HepG2 (cell line): Measurements from ENCODE around the gene SLC16A3. TPM values are rescaled to one million over a fixed set of nuclear protein-coding genes. Genes with fewer than 3 reads are reported as not detected.
A peak's percentile ranks its signal among the peaks of the same experiment; 100 is the strongest.

Source experiments
- ATF5 ChIP-seq: sonication (generic); formaldehyde crosslinking; IDR thresholded peaks from 2 replicates; pipeline ENCODE4 v1.4.0; 2020; ENCODE audit warnings: mild to moderate bottlenecking, low read depth, missing genetic modification reagents
- DDIT3 ChIP-seq: sonication (generic); formaldehyde crosslinking; IDR thresholded peaks from 2 replicates; pipeline ENCODE4 v1.4.0; 2020; ENCODE audit warnings: mild to moderate bottlenecking, missing genetic modification reagents
- GATA4 ChIP-seq: sonication (generic); IDR thresholded peaks from 2 replicates; pipeline ENCODE4 v1.6.1; 2016; ENCODE audit warnings: antibody characterized with exemption, low read depth, borderline replicate concordance
- GMEB1 ChIP-seq: sonication (generic); formaldehyde crosslinking; IDR thresholded peaks from 2 replicates; pipeline ENCODE4 v1.5.1; 2020; ENCODE audit warnings: missing genetic modification reagents, mild to moderate bottlenecking, borderline replicate concordance
- IRF1 ChIP-seq: sonication (generic); formaldehyde crosslinking; IDR thresholded peaks from 2 replicates; pipeline ENCODE4 v1.4.0; 2020; ENCODE audit warnings: low read depth, mild to moderate bottlenecking, missing genetic modification reagents
- LCORL ChIP-seq, 2 experiments: fragments of 450-650 bp in 1 of 2; sonication (generic) in 1 of 2; formaldehyde crosslinking in 1 of 2; IDR thresholded peaks; 2 replicates each; pipeline versions ENCODE4 v1.5.0 to v1.6.1; 2017 to 2020; ENCODE audit warnings: antibody characterized with exemption in 1 of 2, missing genetic modification reagents in 1 of 2
- PHF21A ChIP-seq: sonication (generic); formaldehyde crosslinking; IDR thresholded peaks from 2 replicates; pipeline ENCODE4 v1.5.0; 2020; ENCODE audit warnings: mild to moderate bottlenecking, missing genetic modification reagents
- RAD21 ChIP-seq: fragments of 450-650 bp; formaldehyde crosslinking; IDR thresholded peaks from 2 replicates; pipeline ENCODE4 v1.5.0; 2020; ENCODE audit warnings: mild to moderate bottlenecking
- RERE ChIP-seq: IDR thresholded peaks from 2 replicates; pipeline ENCODE4 v1.6.1; 2016; ENCODE audit warnings: low read depth, missing genetic modification reagents, missing compliant biosample characterization
- ZNF672 ChIP-seq: sonication (generic); formaldehyde crosslinking; IDR thresholded peaks from 2 replicates; pipeline ENCODE4 v1.8.1; 2022; ENCODE audit warnings: missing genetic modification reagents
- ZSCAN12 ChIP-seq: sonication (generic); formaldehyde crosslinking; IDR thresholded peaks from 2 replicates; pipeline ENCODE4 v1.9.0; 2021; ENCODE audit warnings: mild to moderate bottlenecking, missing genetic modification reagents
- polyA plus RNA-seq, 8 experiments: library from polyadenylated mRNA; depleted of rRNA in 3 of 8; stranded (reverse) in 7 of 8; unstranded in 1 of 8; fragments of >200 nt; fragmentation: Illumina TruSeq in 4 of 8; extraction: Trizol in 4 of 8; gene quantifications; 2 replicates each; pipeline versions ENCODE4 v1.2.1 to v1.2.3, GENCODE V29; 2011 to 2016; ENCODE audit warnings: low read depth in 4 of 8, missing spikeins in 1 of 8, mixed read lengths in 1 of 8; ENCODE audit not compliant: insufficient read depth in 1 of 8
- total RNA-seq, 5 experiments: library from RNA; depleted of rRNA; stranded (reverse); fragments of >200 nt; fragmentation: Illumina TruSeq; extraction: Trizol; gene quantifications; 2 replicates each; pipeline ENCODE4 v1.2.3, GENCODE V29; 2016; ENCODE audit warnings: low read depth in 1 of 5

The SLC16A3 gene
- total and polyA plus RNA-seq, 2 of the 13 experiments (the other 11 are each of a cell fraction or from before 2014, with no cell fraction given) = 242 to 349 TPM

GRCh38 chr17:82188001-82188961, 40.6 kb upstream of the SLC16A3 start (continued):
- TF ChIP-seq RERE (CRISPR knock-in tag) (no peak), GMEB1 (CRISPR knock-in tag) (no peak), LCORL (IDR thresholded peaks at IDR 0.05) (no peak; the same call in 1 of the 2 replicates), LCORL (CRISPR knock-in tag; IDR thresholded peaks at IDR 0.05) (0 out of 2 replicates have a peak, but pooled peaks have one; percentile 32), RAD21 (no peak), ZSCAN12 (CRISPR knock-in tag) (no peak), DDIT3 (CRISPR knock-in tag) (no peak), ATF5 (no peak), GATA4 (no peak), IRF1 (CRISPR knock-in tag) (no peak), ZNF672 (CRISPR knock-in tag) (no peak), PHF21A (CRISPR knock-in tag) (no peak)
